GM12892 (cell line): ENCODE measurements around the gene ATP9B.
"Not testable (repeated sequence)": the region's sequence is repeated elsewhere in the genome, so short reads cannot be mapped to it uniquely, and the experiment has no call there.

Source experiments
- POLR2A ChIP-seq: IDR thresholded peaks from 2 replicates; pipeline ENCODE4 v1.6.1; 2011; ENCODE audit warnings: low read depth, low read length, control low read depth
- POLR2AphosphoS5 ChIP-seq: IDR thresholded peaks from 2 replicates; pipeline ENCODE4 v1.6.1; 2011; ENCODE audit warnings: low read depth, low read length, control low read depth
- TAF1 ChIP-seq: IDR thresholded peaks from 2 replicates; pipeline ENCODE4 v1.6.1; 2011; ENCODE audit warnings: low read depth, mild to moderate bottlenecking, control low read depth, low read length, borderline replicate concordance

- not testable (repeated sequence) for TF ChIP-seq TAF1, POLR2A, POLR2AphosphoS5
Observed at GRCh38 chr18:79072655-79073054, 3.5 kb downstream of the ATP9B start.
